AG09309 (cell line): ENCODE data around the gene TTC23L.

ENCODE experiments used
- DNase-seq: peaks from one replicate; pipeline ENCODE4 v3.0.0-alpha.2; 2010; ENCODE audit warnings: low read depth
- H3K4me3 ChIP-seq: 2 replicates; pipeline ENCODE4 v1.5.1; 2011; ENCODE audit warnings: mild to moderate bottlenecking, low read depth, low read length, moderate library complexity; ENCODE audit not compliant: control insufficient read depth
- TF ChIP-seq, protein P1 (sequence below): IDR thresholded peaks from 2 replicates; pipeline ENCODE4 v1.5.1; 2011; ENCODE audit warnings: mild to moderate bottlenecking, low read depth, low read length, inconsistent platforms; ENCODE audit not compliant: insufficient read depth, control insufficient read depth; ENCODE audit errors: missing control alignments

The TTC23L gene

DNA sequence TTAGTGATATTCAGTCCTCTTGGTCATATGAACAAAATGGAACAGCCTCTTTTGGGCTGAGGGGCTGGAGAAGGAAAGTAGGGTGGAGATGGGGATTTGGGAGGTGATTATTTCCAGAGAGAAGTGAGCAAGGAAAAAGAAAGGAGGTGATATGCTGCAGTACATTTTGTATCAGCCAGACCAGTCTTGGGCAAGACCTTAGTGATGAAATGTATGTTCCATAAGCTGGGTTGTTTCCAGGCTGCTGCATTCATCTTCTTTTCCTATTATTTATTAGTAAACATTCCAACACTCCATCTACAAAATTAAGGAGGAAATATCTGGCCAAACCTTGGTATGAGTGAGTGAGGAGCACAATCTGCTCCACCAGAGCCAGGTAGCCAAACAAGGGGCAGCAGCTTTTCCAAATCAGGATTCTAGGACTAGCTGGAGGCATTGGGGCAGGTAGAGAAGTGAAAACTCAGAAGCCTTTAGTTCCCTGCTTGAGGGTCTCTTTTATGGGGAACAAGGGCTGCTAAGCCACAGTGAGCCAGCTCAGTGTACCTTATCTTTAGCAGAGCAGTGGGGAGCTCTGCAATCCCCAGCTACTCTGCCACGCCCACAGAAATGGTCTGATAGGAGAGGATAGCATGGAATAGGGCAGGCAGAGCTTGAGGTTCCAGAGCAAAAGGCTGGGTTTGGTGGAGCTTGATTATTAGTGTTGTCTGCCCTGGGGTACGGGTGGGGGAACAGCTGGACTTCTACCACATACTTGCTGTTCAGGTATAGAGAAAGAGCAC, 56.9 kb downstream of the TTC23L start:
- TF ChIP-seq, protein P1, sequence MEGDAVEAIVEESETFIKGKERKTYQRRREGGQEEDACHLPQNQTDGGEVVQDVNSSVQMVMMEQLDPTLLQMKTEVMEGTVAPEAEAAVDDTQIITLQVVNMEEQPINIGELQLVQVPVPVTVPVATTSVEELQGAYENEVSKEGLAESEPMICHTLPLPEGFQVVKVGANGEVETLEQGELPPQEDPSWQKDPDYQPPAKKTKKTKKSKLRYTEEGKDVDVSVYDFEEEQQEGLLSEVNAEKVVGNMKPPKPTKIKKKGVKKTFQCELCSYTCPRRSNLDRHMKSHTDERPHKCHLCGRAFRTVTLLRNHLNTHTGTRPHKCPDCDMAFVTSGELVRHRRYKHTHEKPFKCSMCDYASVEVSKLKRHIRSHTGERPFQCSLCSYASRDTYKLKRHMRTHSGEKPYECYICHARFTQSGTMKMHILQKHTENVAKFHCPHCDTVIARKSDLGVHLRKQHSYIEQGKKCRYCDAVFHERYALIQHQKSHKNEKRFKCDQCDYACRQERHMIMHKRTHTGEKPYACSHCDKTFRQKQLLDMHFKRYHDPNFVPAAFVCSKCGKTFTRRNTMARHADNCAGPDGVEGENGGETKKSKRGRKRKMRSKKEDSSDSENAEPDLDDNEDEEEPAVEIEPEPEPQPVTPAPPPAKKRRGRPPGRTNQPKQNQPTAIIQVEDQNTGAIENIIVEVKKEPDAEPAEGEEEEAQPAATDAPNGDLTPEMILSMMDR = no peak
- no peak for DNase-seq
- H3K4me3 ChIP-seq = no peak overlapping the region

DNA sequence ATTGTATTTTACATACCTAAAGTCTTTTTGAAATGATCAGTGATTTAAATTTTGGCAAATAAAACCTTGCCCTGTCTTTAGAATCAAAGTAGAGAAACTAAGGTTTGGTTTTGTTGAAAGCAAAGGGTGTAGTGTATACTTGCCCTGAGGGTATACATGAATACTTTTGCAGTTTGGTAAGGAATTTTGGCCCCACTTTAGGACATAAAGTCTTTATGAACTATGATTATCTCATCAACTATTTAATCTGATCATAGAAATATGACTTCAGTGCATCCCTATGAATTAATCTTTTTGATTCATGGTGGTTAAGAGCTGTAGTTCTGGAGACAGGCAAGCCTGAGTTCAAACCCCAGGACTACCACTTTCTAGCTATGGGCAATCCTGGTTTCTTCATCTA, 58.7 kb downstream of the TTC23L start:
- no peak for DNase-seq
- H3K4me3 ChIP-seq = no peak overlapping the region
- TF ChIP-seq, protein P1 = no peak

DNA sequence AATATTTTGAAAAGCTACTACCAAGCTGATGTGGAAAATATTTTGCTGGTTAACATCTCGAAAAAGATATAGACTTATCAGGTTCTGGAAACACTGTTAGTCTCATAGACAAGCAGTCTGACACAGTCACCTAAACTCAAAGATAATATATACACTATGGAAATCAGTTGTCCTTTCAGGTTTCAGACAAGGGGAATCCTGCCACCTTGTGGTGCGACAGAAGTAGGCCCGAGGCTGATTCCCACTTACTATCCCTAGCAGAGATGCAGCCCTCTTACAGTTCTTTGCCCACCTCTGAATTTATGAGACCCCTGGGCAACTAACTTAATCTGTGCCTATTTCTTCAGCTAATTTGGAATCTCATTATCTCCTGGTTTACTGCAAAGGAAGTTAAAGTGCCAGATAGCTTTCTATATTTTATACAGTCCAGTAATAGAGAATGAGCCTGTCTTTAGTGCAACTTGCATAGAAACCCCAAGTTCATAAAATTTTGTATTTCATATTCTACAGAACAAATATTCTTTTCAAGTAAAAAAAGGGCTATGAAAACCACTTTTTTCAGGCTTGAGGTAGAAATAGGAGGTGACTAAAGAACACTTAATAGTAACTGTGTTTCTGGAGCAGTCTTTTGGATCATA, 59.4 kb downstream of the TTC23L start:
- no peak overlapping the region for H3K4me3 ChIP-seq
- TF ChIP-seq, protein P1 = peak; percentile 89
- DNase-seq = peak; percentile 40

DNA sequence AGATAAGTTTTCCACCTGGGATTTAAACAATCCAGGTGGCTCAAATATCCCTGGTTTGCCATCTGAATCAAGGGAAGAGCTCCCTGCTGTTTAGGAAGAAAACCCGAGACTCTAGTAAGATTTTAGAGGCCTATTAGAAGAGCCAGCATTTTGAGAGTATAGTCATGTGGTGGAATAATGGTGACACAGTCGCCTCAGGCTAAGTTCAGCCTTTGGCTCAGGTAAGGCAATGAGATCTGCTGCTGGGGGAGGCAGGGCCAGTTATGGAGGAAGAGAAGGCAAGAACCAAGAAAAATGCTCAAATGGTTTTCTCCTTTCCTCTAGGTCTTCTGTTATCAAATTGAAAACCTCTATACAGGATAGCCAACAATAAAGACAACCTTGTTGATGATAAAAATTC, 60.1 kb downstream of the TTC23L start:
- TF ChIP-seq, protein P1 = no peak
- no peak overlapping the region for H3K4me3 ChIP-seq
- no peak for DNase-seq

DNA sequence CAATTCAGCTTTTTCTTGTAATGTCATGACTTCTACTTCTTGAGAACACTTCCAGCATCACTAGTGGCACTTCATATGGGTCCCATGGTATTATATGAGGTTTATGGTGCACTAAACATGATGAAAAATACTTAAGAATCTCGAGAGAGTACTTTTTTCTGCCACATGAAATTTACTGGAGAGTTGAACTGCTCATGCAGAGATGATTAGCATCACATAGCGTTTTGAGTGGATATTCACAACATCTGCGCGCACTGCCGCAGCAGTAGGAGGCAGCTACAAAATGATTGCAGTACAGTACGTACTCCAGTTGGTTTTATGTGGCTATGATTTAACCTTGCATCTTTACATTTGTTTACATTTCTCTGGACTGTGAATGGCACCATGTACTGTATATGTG, 61.7 kb downstream of the TTC23L start:
- TF ChIP-seq, protein P1 = no peak
- no peak for DNase-seq
- no peak overlapping the region for H3K4me3 ChIP-seq

DNA sequence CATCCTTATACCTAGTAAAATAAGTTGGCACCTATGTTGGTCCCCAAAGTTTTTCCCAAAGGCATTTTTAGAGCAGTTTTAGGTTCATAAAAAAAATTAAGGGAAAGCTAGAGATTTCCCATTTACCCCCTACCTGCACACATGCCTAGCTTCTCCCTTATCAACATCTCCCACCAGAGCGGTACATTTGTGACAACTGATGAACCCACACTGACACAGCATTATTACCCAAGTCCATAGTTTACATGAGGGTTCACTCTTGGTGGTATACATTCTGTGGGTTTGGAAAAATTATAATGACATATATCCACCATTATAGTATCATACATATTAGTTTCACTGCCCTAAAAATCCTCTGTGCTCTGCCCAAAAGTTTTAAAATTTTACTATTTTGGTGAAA, 64.3 kb downstream of the TTC23L start:
- no peak overlapping the region for H3K4me3 ChIP-seq
- TF ChIP-seq, protein P1 = no peak
- no peak for DNase-seq
